ENCODE results near the gene APBB1IP.

DNA sequence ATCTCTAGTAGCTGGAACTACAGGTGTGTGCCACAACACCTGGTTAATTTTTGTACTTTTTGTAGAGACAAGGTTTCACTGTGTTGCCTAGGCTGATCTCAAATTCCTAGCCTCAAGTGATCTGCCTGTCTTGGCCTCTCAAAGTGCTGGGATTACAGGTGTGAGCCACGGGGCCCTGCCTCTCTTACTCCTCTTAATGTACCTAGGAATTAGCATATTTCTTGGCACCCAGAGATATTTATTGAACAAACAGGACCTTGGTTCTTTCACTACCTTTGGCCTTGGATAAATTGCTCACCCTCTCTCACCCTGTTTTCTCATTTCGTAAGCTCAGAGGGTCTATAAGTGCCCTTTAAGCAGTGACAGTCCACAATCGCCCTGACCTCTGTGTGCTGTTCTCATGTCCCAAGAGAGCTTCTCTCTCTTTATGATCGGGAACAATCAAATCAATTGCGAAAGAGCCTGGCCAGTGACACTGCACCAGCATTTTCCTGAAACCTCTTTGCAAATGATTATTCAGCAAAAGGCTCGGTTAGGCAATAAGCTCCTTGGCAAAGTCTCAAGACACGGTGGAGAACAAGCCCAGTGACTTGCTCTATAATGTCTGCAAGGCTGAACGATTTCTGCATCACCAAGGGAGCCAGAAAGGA, 117.7 kb downstream of the APBB1IP start:
- TF ChIP-seq EZH2 (IDR thresholded peaks at IDR 0.05) (no peak), POLR2AphosphoS5 (IDR thresholded peaks at IDR 0.05; ENCODE audit: borderline replicate concordance, low read depth, low read length) (no peak)

Measured in SK-N-MC (cell line).